MCF 10A (cell line): ENCODE measurements around the gene GATAD2B. TPM values are rescaled to one million over a fixed set of nuclear protein-coding genes. Genes with fewer than 3 reads are reported as not detected.

Experiments used
- BruUV-seq: library from RNA; stranded (reverse); fragments of 400-500 nt; replicated peaks from 2 replicates; lab custom pipeline; 2021; lab: Mats Ljungman, UMichigan
- CTCF ChIA-PET: fragments of 300-600 bp; sonication (Branson Sonifier 250); formaldehyde crosslinking; extraction: SDS; loops from one replicate; lab custom pipeline; 2021; ENCODE audit warnings: antibody characterized with exemption, inconsistent platforms; lab: Yijun Ruan, JAX
- POLR2A ChIA-PET: fragments of 300-600, 350-650 bp; sonication (Branson Sonifier 250); formaldehyde crosslinking; extraction: SDS; loops from one replicate; lab custom pipeline; 2020; ENCODE audit warnings: antibody characterized with exemption, inconsistent platforms; lab: Yijun Ruan, JAX
- DNase-seq: peaks from one replicate; pipeline ENCODE4 v3.0.0-alpha.2; 2018; ENCODE audit not compliant: unreplicated experiment
- H3K27ac Mint-ChIP-seq: one replicate; pipeline ENCODE4 v1.8.0; 2022; ENCODE audit warnings: mild to moderate bottlenecking, low read depth, mixed read lengths; ENCODE audit not compliant: unreplicated experiment
- H3K27me3 Mint-ChIP-seq: one replicate; pipeline ENCODE4 v1.8.0; 2022; ENCODE audit warnings: mixed read lengths; ENCODE audit not compliant: insufficient read depth, unreplicated experiment
- H3K36me3 Mint-ChIP-seq: one replicate; pipeline ENCODE4 v1.8.0; 2022; ENCODE audit warnings: mild to moderate bottlenecking, moderate library complexity, mixed read lengths; ENCODE audit not compliant: insufficient read depth, unreplicated experiment
- H3K4me1 Mint-ChIP-seq: one replicate; pipeline ENCODE4 v1.8.0; 2022; ENCODE audit warnings: mixed read lengths; ENCODE audit not compliant: insufficient read depth, unreplicated experiment
- H3K4me3 Mint-ChIP-seq: one replicate; pipeline ENCODE4 v1.8.0; 2022; ENCODE audit warnings: mild to moderate bottlenecking, moderate library complexity, mixed read lengths; ENCODE audit not compliant: unreplicated experiment
- H3K9me3 Mint-ChIP-seq: one replicate; pipeline ENCODE4 v1.8.0; 2022; ENCODE audit warnings: mixed read lengths; ENCODE audit not compliant: unreplicated experiment
- CTCF ChIP-seq: fragments of 200-600 bp; IDR thresholded peaks from one replicate; pipeline ENCODE4 v1.8.0; 2022; ENCODE audit warnings: antibody characterized with exemption, mild to moderate bottlenecking; ENCODE audit not compliant: unreplicated experiment
- intact Hi-C: fragments of 100-400 bp; cut with micrococcal nuclease; formaldehyde crosslinking; loops from 2 replicates; pipeline ENCODE4 v1.14.1; 2022
- total RNA-seq: library from RNA; stranded (reverse); gene quantifications from 2 replicates; pipeline ENCODE4 v1.2.3, GENCODE V29; 2022

GATAD2B gene
- total RNA-seq, 1 experiment from 2014 or later, result 95.5 TPM

- ChIA-PET POLR2A (interaction anchor here (1.0 kb wide), 1 partner anchor 15 kb away, joined by 4 read pairs; no protein-coding TSS in a partner anchor), CTCF (no interaction called here)
- BruUV-seq, result no TSS peak
These were observed 65.3 kb downstream of the GATAD2B start for GRCh38 chr1:153857505-153857904.

GRCh38 chr1:153856763-153857162, 66.0 kb downstream of the GATAD2B start:
- no peak for DNase-seq
- H3K27me3 Mint-ChIP-seq, result no peaks in the 10 kb centered on the region
- CTCF ChIA-PET, result no interaction called here

More at GRCh38 chr1:153857505-153857904, 65.3 kb downstream of the GATAD2B start:
- Mint-ChIP-seq H3K27me3 (no peaks in the 10 kb centered on the region), H3K4me1 (no peaks in the 10 kb centered on the region), H3K9me3 (no peaks in the 10 kb centered on the region), H3K27ac (no peak overlapping the region), H3K4me3 (no peak overlapping the region), H3K36me3 (peaks cover 47% of the 10 kb centered on the region)
- TF ChIP-seq CTCF, result no peak
- DNase-seq, result no peak
- intact Hi-C loops, result no loop called here

GRCh38 chr1:153852170-153852569, 70.6 kb downstream of the GATAD2B start:
- CTCF ChIA-PET, result interaction anchor here (0.5 to 2.1 kb wide), 7 partner anchors 9 to 134 kb away, joined by 3 to 6 read pairs (median 4); partner anchors contain the start of gene RAB13
- intact Hi-C loops, result no loop called here
- Mint-ChIP-seq H3K27ac (no peak overlapping the region), H3K36me3 (peaks cover 38% of the 10 kb centered on the region), H3K27me3 (no peaks in the 10 kb centered on the region), H3K9me3 (no peaks in the 10 kb centered on the region), H3K4me1 (no peaks in the 10 kb centered on the region), H3K4me3 (no peak overlapping the region)
- BruUV-seq, result no TSS peak
- POLR2A ChIA-PET, result interaction anchor here (0.7 to 1.6 kb wide), 4 partner anchors 11 to 115 kb away, joined by 3 to 7 read pairs (median 4); partner anchors contain the start of gene CREB3L4
- no peak for DNase-seq
- TF ChIP-seq CTCF, result no peak

More at GRCh38 chr1:153856763-153857162, 66.0 kb downstream of the GATAD2B start:
- BruUV-seq, result no TSS peak
- Mint-ChIP-seq H3K27ac (no peak overlapping the region), H3K36me3 (peaks cover 48% of the 10 kb centered on the region), H3K4me3 (no peak overlapping the region), H3K4me1 (no peaks in the 10 kb centered on the region), H3K9me3 (no peaks in the 10 kb centered on the region)
- intact Hi-C loops, result no loop called here
- POLR2A ChIA-PET, result interaction anchor here (0.9 to 1.1 kb wide), 2 partner anchors 9 to 364 kb away, joined by 3 read pairs; partner anchors contain the start of gene UBAP2L
- no peak for TF ChIP-seq CTCF

- no TSS peak for BruUV-seq
- H3K27me3 Mint-ChIP-seq, result no peaks in the 10 kb centered on the region
- no peak for TF ChIP-seq CTCF
- intact Hi-C loops, result no loop called here
- peaks cover 25% of the 10 kb centered on the region for H3K36me3 Mint-ChIP-seq
- H3K4me1 Mint-ChIP-seq, result no peaks in the 10 kb centered on the region
- peak overlapping the region; percentile 27 for H3K27ac Mint-ChIP-seq
- H3K4me3 Mint-ChIP-seq, result no peak overlapping the region
- POLR2A ChIA-PET, result interaction anchor here (1.1 to 1.4 kb wide), 2 partner anchors 25 to 141 kb away, joined by 3 read pairs; no protein-coding TSS in a partner anchor
- H3K9me3 Mint-ChIP-seq, result no peaks in the 10 kb centered on the region
- no peak for DNase-seq
- CTCF ChIA-PET, result interaction anchor here (0.7 to 1.6 kb wide), 4 partner anchors 12 to 52 kb away, joined by 3 to 6 read pairs (median 4); no protein-coding TSS in a partner anchor
These were observed 73.1 kb downstream of the GATAD2B start for GRCh38 chr1:153849487-153850185.
